Type B pancreatic cell (in vitro differentiated cells): Measurements from ENCODE around the gene ATP1B1. TPM values are rescaled to one million over a fixed set of nuclear protein-coding genes. Genes with fewer than 3 reads are reported as not detected.

Experiments
- DNase-seq: peaks from one replicate; pipeline ENCODE4 v3.0.0; 2021; ENCODE audit warnings: mixed read lengths; ENCODE audit not compliant: unreplicated experiment; ENCODE audit errors: extremely low spot score
- H3K27ac Mint-ChIP-seq: 2 replicates; pipeline ENCODE4 v1.8.0; 2021; ENCODE audit warnings: mild to moderate bottlenecking, mixed read lengths
- H3K27me3 Mint-ChIP-seq: 2 replicates; pipeline ENCODE4 v1.8.0; 2021; ENCODE audit warnings: mixed read lengths
- H3K36me3 Mint-ChIP-seq: 2 replicates; pipeline ENCODE4 v1.8.0; 2021; ENCODE audit warnings: mixed read lengths
- H3K4me1 Mint-ChIP-seq: one replicate; pipeline ENCODE4 v1.8.0; 2021; ENCODE audit warnings: mixed read lengths; ENCODE audit not compliant: unreplicated experiment
- H3K4me3 Mint-ChIP-seq: 2 replicates; pipeline ENCODE4 v1.8.0; 2021; ENCODE audit warnings: mild to moderate bottlenecking, mixed read lengths
- H3K9me3 Mint-ChIP-seq: 2 replicates; pipeline ENCODE4 v1.8.0; 2021; ENCODE audit warnings: mixed read lengths
- total RNA-seq: library from RNA; stranded (reverse); gene quantifications from 2 replicates; pipeline ENCODE4 v1.2.1, GENCODE V29; 2021; ENCODE audit warnings: low replicate concordance
- TF ChIP-seq, protein P1 (sequence below): fragments of 200-600 bp; sonication (generic); conservative IDR thresholded peaks from 2 replicates; pipeline ENCODE4 v1.5.0; 2021; ENCODE audit warnings: antibody characterized with exemption, mild to moderate bottlenecking

The ATP1B1 gene
- total RNA-seq, 1 donor from 2014 or later, result 237 TPM

DNA sequence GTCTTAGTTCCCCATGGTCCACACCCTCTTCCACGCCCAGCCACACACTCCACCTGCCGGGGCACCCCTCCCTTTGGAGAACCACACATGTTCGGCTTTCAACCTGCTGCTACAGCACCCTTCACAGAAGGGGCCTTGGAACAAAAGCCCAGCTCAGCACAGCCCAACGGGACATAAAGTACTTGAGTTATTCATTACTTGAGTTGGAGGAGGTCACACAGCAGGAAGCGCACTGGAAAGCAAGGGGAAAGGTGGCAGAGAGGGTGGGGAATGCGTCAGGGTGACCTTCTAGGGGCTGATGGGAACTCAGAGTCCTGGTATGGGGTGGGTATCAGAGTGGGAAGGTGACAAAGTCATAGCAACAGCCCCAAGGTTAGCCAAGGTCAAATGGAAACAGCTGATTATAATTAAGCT lies 3.0 kb upstream of the ATP1B1 start:
- Mint-ChIP-seq H3K27me3 (no peaks in the 10 kb centered on the region), H3K36me3 (peaks cover 6% of the 10 kb centered on the region), H3K4me1 (peaks cover 7% of the 10 kb centered on the region), H3K9me3 (peaks cover 4% of the 10 kb centered on the region), H3K27ac (no peak overlapping the region), H3K4me3 (no peak overlapping the region)
- no peak for DNase-seq
- TF ChIP-seq, protein P1, sequence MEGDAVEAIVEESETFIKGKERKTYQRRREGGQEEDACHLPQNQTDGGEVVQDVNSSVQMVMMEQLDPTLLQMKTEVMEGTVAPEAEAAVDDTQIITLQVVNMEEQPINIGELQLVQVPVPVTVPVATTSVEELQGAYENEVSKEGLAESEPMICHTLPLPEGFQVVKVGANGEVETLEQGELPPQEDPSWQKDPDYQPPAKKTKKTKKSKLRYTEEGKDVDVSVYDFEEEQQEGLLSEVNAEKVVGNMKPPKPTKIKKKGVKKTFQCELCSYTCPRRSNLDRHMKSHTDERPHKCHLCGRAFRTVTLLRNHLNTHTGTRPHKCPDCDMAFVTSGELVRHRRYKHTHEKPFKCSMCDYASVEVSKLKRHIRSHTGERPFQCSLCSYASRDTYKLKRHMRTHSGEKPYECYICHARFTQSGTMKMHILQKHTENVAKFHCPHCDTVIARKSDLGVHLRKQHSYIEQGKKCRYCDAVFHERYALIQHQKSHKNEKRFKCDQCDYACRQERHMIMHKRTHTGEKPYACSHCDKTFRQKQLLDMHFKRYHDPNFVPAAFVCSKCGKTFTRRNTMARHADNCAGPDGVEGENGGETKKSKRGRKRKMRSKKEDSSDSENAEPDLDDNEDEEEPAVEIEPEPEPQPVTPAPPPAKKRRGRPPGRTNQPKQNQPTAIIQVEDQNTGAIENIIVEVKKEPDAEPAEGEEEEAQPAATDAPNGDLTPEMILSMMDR, result no peak

DNA sequence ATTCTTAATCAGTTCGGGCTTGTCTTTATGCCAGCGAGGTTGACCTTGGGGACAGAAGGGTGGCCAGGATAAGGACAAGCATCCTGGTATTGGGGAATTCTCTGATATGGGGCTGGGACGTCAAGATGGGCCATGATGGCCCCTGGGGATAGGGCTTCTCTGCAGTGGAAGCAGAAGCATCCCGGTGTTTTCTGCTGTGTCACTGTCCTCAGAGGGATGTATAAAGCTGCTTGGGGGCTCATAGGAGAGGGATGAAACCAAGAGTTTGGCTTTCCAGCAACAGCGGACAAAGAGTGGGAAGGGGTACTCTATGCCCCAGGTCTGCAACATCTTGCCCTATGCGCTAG lies 1.4 kb upstream of the ATP1B1 start:
- Mint-ChIP-seq H3K9me3 (peaks cover 4% of the 10 kb centered on the region), H3K4me1 (peaks cover 19% of the 10 kb centered on the region), H3K27ac (no peak overlapping the region), H3K4me3 (peak overlapping the region; percentile 86), H3K27me3 (no peaks in the 10 kb centered on the region), H3K36me3 (peaks cover 8% of the 10 kb centered on the region)
- no peak for DNase-seq
- TF ChIP-seq, protein P1, result no peak

DNA sequence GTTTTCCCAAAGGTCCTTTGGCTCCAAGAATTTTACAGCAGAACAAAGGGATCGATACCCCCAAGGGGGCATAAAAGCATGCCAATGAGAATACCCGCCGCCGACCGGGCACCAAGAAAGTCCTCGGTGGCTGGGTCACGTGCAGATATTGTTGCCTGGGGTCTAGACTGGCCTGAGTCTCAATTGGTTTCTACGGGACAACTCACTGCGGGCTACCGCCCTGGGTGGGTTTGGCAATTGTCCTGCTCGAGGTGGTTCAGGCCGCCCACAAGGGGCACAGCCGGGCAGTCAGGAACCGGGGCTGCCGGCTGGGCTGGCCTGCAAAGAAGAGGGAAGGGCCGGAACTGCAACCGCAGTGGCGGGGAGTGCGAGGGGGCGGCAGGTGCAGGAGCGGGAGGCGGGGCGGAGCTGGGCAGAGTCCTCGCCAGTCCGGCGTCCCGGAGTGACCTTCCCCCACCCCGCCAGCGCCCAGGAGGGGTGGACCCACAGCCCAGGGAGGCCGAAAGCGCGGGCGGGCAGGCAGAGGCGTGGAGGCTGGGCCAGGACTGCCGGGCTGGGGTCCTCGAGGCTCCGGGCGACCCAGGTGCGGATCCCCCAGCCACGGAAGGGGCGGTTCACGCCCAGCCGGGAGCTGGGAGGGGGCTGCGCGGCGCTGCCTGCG lies 926 bp upstream of the ATP1B1 start:
- Mint-ChIP-seq H3K36me3 (peaks cover 8% of the 10 kb centered on the region), H3K9me3 (peaks cover 4% of the 10 kb centered on the region), H3K4me1 (peaks cover 24% of the 10 kb centered on the region), H3K27ac (no peak overlapping the region), H3K27me3 (no peaks in the 10 kb centered on the region), H3K4me3 (peak overlapping the region; percentile 95)
- peak; percentile 87 for DNase-seq
- TF ChIP-seq, protein P1, result no peak

DNA sequence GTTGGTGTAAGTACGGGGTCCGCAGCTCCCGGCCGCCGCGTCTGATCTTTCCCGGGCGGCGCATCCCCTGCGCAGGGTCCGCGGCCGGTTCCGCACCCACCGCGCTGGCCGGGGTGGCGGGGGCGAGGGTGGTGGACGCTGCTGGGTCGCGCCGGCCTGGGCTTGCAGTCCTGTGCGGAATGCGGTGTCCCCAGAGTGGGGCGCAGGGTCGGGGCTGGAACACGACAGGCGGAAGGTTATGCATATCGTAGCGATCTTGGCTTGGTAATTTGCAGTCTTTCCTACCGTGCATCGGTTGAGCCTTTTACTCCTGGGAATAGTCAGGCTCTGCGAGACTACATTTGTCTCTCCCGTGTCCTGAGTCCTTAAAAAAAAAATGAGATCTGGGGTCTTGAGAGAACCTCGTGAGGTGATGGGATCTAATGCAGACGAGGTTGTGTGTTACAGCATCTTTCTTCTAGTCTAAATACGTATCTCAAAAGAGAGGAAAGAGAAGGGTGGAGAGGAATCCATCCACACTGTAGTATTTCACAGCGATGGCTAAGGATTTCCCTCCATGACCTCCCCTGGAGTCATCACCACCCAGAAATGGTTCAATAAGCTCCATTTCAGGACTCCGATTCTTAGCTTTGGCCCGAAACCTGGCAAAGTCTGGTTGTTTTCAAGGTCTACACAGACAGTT lies 572 bp downstream of the ATP1B1 start:
- H3K36me3 Mint-ChIP-seq, result peaks cover 17% of the 10 kb centered on the region
- DNase-seq, result peak; percentile 73
- TF ChIP-seq, protein P1, result no peak
- peaks cover 30% of the 10 kb centered on the region for H3K4me1 Mint-ChIP-seq
- H3K27ac Mint-ChIP-seq, result peak overlapping the region; percentile 92
- H3K4me3 Mint-ChIP-seq, result peak overlapping the region; percentile 94
- no peaks in the 10 kb centered on the region for H3K27me3 Mint-ChIP-seq
- H3K9me3 Mint-ChIP-seq, result peaks cover 4% of the 10 kb centered on the region

DNA sequence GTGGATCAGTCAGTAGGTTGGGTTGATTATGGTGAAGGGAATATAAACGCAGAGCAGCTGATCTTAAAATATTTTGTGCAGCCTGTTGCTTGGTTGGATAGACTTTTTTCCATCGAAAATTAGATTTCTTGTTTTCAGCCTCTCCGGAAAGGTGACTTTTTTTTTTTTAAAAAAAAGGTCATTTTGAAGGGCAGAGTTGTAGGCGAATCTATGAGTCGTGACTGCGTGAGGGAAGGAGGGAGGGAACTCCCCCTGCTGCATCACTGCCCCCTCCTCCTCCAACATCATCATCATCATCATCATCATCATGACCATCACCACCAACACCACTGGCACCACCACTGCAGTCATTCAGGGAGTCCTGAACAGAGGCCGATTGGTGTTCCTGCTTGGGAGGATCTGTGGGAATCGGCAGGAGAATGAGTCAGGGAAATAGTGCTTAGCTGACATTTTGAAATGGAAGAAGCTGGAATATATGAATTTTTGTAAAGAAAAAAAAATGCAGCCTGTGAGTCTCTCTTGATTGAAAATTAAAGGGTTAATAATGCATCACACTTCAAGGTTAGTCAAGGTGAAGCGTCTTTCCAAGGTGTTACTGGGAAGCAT lies 1.2 kb downstream of the ATP1B1 start:
- DNase-seq, result no peak
- Mint-ChIP-seq H3K4me1 (peaks cover 35% of the 10 kb centered on the region), H3K27me3 (no peaks in the 10 kb centered on the region), H3K27ac (peak overlapping the region; percentile 92), H3K4me3 (peak overlapping the region; percentile 94), H3K9me3 (peaks cover under 1% of the 10 kb centered on the region), H3K36me3 (peaks cover 23% of the 10 kb centered on the region)
- TF ChIP-seq, protein P1, result no peak
